Hypothalamus (tissue), 51 donors: ENCODE measurements around the gene GPR180.

Experiments used
- DNase-seq, 51 donors: peaks; one replicate each; lab custom pipeline; 2025; lab: John Stamatoyannopoulos, UW

The GPR180 gene

DNA sequence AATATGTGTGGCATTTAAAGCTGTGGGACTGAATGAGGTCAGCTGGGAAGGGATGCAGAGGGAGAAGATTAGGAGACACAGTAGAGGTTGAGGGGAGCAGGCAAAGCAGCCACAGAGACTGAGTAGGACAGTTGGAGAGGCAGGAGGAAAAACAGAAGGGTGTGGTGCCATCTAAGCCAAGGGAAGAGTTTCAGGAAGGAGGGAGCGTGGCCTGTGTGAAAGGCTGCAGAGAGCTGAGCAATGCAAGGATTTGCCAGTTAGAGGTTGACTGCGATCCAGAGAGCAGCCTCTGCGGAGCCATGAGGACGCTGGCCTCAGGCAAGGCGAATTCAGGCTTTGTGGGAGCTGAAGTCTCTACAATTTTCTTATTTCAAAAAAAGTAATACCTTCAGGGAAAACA lies 81.8 kb downstream of the GPR180 start:
- DNase-seq = no peak
